NCI-H526 treated with DMSO at 0.1 percent for 48 hours (cell line): ENCODE data around the gene PLCH2.

Experiments used
- DNase-seq: peaks from one replicate; lab custom pipeline; 2025; lab: John Stamatoyannopoulos, UW

Gene PLCH2, protein sequence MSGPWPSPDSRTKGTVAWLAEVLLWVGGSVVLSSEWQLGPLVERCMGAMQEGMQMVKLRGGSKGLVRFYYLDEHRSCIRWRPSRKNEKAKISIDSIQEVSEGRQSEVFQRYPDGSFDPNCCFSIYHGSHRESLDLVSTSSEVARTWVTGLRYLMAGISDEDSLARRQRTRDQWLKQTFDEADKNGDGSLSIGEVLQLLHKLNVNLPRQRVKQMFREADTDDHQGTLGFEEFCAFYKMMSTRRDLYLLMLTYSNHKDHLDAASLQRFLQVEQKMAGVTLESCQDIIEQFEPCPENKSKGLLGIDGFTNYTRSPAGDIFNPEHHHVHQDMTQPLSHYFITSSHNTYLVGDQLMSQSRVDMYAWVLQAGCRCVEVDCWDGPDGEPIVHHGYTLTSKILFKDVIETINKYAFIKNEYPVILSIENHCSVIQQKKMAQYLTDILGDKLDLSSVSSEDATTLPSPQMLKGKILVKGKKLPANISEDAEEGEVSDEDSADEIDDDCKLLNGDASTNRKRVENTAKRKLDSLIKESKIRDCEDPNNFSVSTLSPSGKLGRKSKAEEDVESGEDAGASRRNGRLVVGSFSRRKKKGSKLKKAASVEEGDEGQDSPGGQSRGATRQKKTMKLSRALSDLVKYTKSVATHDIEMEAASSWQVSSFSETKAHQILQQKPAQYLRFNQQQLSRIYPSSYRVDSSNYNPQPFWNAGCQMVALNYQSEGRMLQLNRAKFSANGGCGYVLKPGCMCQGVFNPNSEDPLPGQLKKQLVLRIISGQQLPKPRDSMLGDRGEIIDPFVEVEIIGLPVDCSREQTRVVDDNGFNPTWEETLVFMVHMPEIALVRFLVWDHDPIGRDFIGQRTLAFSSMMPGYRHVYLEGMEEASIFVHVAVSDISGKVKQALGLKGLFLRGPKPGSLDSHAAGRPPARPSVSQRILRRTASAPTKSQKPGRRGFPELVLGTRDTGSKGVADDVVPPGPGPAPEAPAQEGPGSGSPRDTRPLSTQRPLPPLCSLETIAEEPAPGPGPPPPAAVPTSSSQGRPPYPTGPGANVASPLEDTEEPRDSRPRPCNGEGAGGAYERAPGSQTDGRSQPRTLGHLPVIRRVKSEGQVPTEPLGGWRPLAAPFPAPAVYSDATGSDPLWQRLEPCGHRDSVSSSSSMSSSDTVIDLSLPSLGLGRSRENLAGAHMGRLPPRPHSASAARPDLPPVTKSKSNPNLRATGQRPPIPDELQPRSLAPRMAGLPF (N-terminal part only)

GRCh38 chr1:2476061-2476999 lies at the start of gene PLCH2:
Gene PLCH2 (plus strand): TSS chr1:2476289. CDS start chr1:2476589, 300 bp downstream.
- DNase-seq, result no peak

DNA sequence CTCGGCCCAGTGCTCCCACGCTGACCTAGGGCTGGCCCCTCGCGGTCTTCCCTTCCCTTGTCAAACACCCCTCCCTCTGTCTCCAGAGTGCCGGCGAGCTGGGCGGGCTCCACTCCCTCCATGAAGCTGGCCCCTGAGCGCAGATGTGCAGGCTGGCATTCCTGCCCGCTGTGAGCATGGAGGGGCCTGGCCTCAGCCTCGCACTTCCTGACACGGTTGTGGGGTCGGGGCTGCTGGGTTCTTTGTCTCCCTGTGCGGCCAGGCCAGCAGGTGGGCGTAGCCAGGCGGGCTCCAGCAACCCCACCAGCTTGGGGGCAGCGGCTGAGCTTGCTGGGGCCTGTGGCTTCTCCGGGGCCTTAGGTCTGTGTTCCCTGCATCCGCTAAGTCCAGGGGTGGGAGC lies 49.5 kb upstream of the PLCH2 start:
- DNase-seq, result no peak

- DNase-seq, result no peak
These were observed 49.0 kb upstream of the PLCH2 start for GRCh38 chr1:2427051-2427450.

DNA sequence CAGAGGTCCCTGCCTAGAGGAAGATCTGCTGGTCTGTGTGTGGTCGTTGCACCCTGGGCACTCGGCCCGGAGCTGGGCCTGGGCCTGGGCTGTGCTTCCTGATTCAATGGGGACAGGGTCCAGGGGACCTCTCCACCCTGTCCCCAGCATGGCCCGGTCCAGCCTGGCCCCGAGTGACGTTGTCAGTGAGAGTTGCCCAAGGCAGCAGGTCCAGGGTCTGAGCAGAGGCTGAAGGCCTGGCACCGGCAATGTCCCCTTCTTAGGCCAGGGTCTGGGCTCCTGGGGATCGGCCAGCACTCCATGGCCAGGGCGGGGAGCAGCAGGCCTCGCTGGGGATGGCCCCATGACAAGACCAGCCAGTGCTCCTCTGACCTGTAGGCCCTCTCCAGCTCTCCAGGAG lies 48.1 kb upstream of the PLCH2 start:
- DNase-seq, result no peak

DNA sequence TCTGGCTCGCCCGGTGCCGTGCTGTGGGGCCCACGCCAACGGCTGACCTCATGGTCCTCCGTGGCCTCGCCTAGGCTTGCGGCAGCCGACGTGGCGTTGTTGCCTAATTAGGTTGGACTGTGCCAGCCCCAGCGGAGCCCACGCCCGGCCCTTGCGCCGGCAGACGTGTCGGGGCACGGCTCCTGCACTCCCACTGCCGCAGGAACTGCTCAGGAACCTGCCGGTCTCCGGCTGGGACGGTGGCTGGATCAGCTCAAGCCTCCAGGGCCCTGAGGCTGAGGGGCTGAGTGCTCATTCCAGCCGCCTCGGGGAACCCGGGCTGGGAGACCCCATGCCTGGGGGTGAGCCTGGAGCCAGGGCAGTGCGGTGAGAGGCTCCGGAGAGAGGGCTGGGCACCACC lies 47.6 kb upstream of the PLCH2 start:
- DNase-seq, result no peak

- no peak for DNase-seq
These were observed 46.1 kb upstream of the PLCH2 start for GRCh38 chr1:2429780-2430591.

DNA sequence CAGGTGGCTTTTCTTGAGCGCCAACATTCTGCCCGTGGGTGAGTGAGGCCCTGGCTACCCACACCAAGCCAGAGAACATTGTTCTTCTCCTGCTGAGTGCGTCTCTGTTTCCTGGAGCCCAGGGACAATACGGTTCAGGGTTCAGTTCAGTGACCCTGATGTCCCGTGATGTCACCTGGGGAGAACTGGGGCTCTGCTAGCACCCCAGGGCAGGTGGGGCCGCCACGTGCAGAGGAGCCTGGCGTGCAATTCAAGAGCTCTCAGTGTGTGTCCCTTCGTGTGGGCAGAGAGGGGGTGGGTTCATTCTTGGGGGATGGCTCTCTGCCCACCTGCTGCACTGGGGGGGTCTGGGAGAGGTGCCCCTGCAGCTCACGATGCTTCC lies 45.5 kb upstream of the PLCH2 start:
- no peak for DNase-seq

DNA sequence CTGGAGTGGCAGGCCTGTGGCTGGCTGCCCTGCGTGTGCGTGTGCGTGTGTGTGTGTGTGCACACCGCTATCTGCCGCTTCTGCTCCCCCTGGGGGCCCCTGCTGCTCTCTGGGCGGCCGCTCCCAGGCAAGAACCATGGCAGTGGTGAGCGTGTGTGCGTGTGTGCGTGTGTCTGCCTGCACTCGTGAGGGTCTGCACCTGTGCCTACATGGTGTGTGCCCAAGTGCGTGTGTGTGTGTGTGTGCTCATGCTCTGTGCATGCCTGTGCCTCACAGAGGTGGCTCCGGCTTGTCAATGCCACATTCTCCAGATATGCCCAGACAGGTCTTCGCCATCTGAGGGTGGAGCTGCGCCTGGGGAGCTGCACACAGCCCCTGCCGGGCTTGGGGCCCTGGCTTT lies 45.0 kb upstream of the PLCH2 start:
- DNase-seq, result no peak

DNA sequence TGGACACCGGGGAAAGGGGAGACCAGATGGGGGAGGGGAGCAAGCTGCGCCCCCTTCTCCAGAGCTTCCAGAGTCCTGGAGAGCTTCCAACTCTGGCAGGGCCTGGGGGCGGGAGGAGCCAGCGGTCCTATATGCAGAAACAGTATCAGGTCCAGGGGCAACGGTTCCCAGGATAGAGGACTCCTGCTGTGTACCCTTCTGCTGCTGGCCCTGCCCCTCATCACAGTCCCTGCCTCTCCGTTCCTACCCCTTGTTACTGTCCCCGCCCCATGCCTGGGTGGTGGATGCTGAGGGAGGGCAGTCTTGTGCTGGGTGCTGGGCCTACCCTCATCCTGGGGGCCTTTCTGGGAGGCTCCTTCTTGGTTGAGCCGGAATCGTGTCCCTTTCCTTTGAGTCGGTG lies 44.6 kb upstream of the PLCH2 start:
- no peak for DNase-seq

GRCh38 chr1:2432441-2432844 lies 43.6 kb upstream of the PLCH2 start:
- DNase-seq, result no peak

- DNase-seq, result no peak
These were observed 42.9 kb upstream of the PLCH2 start for GRCh38 chr1:2433196-2433595.

- DNase-seq, result no peak
These were observed 42.0 kb upstream of the PLCH2 start for GRCh38 chr1:2433936-2434655.

GRCh38 chr1:2435091-2435490 lies 41.0 kb upstream of the PLCH2 start:
- no peak for DNase-seq

DNA sequence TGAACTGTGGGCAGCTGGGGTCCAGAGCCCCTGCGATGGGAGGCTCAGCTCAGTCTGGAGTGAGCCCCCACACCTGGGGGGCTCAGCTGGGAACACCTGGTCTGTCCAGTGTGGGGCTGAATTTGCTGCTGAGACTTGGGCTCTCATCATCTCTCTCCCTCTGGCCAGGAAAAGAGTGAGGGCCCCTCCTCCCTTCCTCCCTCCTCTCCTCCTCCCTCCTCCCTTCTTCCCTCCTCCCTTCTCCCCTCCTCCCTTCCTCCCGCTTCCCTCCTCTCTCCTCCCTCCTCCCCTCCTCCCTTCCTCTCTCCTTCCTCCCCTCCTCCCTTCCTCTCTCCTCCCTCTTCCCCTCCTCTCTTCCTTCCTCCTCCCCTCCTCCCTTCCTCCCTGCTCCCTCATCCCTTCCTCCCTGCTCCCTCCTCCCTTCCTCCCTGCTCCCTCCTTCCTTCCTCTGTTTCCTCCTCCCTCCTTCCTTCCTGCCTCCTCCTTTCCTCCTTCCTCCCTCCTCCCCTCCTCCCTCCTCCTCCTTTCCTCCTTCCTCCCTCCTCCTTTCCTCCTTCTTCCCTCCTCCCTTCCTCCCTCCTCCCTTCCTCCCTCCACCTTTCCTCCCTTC lies 40.2 kb upstream of the PLCH2 start:
- no peak for DNase-seq

- no peak for DNase-seq
These were observed 39.2 kb upstream of the PLCH2 start for GRCh38 chr1:2436876-2437275.

DNA sequence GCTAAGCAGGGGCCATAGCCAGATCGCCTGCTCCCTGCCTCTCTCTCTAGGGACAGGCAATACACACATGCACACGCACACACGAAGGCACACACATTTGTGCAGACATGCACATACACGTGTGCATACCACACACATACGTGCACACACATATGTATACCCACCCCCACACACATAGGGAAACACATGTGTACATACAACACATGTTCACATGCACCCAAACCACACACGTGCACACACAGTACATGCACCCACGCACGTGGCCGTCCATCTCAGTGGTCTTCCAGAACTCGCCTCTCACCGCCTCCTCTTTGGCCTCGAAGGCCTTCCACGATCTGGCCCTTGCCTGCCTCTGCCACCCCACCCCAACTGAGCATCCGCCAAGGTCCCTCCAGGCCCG lies 38.5 kb upstream of the PLCH2 start:
- DNase-seq, result no peak

DNA sequence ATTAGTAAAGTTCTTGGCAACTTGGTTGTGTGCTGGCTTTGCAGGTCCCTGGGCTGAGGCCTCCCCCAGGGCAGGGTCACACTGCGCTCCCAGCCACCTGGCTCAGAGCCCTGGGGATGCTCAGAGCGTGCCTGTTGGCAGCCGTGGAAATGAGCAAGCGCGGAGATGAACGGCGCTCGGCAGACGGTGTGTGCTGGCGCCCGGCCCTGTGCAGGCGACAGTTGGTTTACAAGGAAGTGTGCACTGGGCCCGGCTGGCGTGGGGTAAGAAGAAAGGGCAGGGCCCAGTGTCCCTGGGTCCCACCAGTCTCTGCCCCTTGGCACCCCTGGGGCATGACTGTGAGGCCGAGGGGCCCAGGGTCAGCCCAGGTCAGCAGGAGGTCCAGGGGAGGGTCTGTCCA lies 38.1 kb upstream of the PLCH2 start:
- DNase-seq, result no peak

DNA sequence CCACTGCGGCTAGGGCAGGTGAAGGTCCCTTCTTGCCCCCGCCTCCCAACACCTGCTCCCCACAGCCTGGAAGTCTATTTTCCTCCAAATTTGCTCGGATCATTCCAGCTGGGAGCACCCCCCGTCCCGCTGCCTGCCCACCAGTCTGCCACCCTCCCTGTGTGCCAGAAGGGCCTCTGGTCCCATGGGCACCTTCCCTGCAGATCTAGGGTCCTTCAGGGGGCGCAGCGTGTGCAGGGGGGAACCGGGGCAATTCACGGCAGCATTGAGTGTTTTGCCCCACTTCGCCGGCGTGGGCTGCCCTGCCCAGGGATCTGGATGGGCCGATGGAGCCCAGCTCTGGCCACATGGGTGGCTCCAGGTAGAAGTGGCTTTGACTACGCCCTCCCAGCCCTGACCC lies 37.4 kb upstream of the PLCH2 start:
- DNase-seq, result no peak

- DNase-seq, result no peak
These were observed 36.7 kb upstream of the PLCH2 start for GRCh38 chr1:2439369-2439768.
